ENCODE measurements around the gene TPCN1.

Gene TPCN1

DNA sequence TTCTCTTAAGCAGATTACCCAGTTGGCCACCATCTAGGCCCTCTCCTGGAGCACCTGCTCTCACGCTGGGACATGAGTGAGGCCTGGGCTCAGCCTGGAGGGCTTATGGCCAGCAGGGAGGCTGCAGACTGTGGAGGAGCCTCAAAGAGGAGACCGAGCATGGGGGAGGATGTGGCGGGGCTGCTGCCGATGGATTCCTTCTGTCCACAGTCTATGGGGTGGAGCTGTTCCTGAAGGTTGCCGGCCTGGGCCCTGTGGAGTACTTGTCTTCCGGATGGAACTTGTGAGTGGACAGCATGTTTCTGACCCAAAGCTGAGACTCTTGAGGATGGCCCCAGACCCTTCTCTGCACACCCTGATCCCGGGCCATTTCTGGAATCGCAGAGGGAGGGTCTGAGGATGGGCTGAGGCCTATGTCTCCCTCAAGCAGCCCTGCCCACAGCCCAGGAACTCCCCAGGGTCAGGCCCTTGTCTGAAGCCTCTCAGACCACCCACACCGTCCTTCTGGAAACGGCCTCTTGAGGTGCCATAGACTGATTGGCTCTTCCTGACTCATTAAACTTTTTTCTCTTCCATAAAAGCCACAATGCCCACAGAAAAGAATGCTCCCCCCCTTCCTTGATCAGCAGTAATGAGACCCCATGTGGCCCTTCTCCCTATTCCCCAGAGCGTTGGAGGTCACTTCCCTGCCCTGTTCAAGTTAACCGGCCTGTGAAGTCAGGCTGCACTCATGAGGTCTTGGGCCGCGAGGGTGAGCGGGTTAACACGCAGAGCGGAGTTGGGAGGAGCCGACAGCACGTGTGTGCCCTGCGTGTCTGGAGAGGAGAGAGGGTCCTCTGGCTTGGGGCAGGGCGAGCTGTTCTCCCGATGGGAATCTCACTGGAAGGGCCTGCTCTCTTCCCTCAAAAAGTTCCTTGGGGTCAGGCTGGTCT lies 64.7 kb downstream of the TPCN1 start:
- DNase-seq (ENCODE audit: low read depth, low spot score), result no peak

DNA sequence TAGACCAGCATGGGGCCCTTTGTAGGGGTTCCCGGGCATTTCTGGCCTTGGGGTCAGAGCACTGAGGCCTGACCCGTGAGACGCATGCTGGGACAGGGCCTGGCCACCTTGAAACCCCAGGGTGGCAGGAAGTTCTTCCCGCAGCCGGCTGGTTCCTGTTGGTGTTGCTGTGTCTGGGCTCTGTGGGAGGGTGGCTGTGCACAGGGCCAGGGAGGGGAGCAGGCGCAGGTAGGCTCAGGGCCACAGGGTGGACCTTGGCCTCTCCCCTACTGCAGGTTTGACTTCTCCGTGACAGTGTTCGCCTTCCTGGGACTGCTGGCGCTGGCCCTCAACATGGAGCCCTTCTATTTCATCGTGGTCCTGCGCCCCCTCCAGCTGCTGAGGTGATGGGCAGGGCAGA lies 65.4 kb downstream of the TPCN1 start:
- no peak for DNase-seq (ENCODE audit: low read depth, low spot score)

DNA sequence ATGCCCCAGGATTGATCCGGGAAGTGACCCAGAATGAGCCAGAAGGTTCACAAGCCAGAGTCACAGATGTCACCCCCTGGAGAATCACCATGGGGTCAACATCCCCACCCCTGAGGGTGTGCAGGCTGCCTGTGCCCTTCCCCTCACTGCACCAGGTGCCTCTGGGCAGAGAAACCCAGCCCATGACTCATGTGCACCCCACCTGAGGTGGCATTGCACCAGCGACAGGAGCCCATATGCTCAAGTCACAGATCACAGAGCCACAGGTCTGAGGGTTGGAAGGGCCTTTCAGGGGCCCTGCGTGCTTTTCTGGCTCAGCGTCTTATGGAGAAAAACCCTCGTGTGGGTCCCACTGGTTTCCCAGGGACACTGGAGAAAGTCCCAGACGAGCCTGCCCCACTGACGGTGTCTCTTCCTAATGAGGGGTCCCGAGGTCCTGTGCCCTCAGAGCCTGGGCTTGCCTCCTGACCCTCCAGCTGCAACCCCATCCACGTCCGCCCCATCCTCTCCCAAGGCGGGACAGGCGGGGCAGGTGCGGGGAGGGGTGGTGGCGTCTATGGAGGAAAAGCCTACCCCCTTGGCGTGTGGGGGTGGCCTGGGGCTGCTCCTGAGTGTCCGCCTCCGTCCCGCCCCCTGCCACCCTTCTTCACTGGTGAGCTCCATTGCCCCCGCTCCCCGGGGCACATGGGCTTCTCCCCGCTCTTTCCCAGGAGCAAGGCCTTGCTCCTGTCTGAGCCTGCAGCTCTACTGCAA lies 66.1 kb downstream of the TPCN1 start:
- DNase-seq (ENCODE audit: low read depth, low spot score), result no peak

DNA sequence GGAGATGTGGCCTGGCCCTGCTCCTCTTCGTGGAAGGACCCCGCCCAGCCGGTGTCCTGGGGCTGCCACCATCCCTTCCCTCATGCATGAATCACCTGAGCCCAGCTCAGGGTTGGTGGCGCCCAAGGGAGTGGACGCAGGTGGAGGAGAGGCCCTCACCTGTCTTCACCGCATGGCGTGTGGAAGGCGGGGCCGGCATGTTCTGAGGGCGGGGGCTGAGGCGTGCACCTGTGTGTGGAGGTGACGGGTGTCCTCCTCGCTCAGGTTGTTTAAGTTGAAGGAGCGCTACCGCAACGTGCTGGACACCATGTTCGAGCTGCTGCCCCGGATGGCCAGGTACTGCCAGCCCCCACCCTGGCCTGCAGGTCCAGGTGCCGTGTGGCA lies 66.6 kb downstream of the TPCN1 start:
- DNase-seq (ENCODE audit: low read depth, low spot score), result no peak

DNA sequence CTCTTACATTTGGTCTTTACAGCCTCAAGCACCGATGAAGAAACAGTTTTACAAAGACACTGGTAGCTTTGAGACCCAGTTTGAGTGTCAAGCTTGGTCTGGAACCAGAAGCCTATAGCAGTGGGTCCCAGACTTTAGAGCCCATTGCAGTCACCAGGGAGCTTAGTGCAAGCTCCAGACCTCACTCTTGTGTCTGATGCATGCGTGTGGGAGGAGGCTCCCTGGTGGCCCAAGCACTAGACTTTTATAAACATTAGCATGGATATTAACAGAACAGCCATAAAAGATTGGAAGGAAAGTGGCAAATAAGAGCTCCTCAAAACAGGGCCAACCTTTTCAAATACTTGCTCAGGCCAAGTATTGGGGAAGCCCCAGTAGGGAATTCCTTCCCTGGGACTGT lies 68.1 kb downstream of the TPCN1 start:
- no peak for DNase-seq (ENCODE audit: low read depth, low spot score)

DNA sequence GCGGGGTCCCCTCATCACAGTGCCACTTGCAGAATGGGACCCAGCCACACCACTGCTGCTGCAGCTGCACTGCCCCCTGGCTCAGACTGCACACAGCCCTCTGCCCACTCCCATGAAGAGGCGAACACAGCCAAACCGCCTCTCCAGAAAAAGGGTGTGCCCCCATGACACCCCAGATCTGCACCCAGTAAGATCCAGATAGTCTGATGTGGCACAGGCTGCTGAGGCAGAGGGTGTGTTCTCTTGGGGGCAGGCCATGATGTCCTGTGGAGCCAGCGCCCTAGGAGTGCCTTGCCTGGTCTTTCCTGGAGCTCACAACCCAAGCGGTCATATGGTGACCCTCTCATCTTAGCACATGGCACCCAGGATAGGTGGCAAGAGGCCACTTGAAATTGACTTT lies 69.2 kb downstream of the TPCN1 start:
- DNase-seq (ENCODE audit: low read depth, low spot score), result no peak

DNA sequence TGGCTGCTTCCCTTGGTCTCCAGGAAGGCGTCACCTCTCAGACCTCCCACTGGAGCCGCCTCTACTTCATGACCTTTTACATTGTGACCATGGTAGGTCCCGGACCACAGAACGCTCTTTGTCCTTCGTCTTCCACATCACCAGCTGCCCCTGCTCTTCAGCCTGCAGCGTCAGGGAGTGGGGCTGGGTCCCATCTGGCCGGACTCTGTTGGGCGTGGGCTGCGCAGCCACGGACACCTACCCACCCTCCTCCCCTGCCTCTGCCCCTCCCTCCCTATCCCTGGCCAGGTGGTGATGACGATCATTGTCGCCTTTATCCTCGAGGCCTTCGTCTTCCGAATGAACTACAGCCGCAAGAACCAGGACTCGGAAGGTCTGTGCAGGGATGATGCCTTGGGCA lies 70.3 kb downstream of the TPCN1 start:
- DNase-seq (ENCODE audit: low read depth, low spot score), result no peak

DNA sequence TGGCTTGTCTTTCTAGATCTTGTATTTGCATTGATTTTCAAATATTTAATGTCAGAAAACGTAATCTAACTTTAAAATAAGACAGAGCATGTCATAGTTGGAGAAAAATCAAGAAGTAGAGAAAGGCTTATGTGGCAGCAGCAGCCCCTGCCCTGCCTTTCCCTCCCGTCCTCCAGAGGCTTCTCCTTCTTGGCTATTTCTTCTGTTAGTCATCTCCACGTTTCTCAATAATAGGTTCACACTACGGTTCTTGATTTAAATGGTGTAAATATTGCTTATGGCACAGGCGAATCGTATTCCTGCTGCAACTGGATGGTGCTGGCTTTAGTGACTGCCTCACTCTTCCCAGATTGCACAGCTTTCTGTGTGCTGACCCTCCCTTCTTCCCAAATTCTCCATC lies 70.8 kb downstream of the TPCN1 start:
- no peak for DNase-seq (ENCODE audit: low read depth, low spot score)

DNA sequence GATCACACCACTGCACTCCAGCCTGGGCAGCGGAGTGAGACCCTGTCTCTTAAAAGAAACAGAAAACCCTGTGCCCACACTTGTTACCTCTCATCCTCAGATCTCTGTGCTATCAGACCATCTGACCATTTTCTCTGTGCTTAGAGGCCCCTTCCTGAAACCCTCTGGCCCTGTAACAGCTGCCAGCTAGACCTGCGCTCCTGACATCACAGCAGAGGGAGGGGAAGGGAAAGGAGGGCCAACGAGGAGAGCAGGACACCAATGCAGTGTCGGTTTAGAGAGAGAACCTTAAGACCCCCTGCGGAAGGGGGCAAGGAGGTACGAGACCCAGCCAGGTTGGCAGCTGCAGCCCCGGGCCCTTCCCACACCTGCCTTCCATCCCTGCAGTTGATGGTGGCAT lies 71.3 kb downstream of the TPCN1 start:
- DNase-seq (ENCODE audit: low read depth, low spot score), result no peak

DNA sequence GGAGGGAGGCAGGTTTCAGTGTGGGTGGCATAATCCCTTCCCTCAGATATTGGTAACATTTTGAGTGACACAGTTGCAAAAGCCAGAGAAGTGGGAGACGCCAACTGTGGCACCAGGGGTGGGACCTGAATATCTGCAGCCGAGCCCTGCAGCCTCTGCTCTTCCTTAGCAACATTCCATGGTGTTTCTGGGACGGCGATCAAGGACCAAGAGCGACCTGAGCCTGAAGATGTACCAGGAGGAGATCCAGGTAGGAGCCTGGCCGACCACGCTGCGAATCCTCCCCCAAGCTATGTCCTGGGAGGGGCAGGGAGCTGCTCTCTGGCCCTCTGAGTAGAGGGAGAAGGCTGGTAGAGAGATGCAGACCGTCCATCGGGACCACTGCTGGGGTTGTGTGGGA lies 71.8 kb downstream of the TPCN1 start:
- DNase-seq (ENCODE audit: low read depth, low spot score), result no peak

DNA sequence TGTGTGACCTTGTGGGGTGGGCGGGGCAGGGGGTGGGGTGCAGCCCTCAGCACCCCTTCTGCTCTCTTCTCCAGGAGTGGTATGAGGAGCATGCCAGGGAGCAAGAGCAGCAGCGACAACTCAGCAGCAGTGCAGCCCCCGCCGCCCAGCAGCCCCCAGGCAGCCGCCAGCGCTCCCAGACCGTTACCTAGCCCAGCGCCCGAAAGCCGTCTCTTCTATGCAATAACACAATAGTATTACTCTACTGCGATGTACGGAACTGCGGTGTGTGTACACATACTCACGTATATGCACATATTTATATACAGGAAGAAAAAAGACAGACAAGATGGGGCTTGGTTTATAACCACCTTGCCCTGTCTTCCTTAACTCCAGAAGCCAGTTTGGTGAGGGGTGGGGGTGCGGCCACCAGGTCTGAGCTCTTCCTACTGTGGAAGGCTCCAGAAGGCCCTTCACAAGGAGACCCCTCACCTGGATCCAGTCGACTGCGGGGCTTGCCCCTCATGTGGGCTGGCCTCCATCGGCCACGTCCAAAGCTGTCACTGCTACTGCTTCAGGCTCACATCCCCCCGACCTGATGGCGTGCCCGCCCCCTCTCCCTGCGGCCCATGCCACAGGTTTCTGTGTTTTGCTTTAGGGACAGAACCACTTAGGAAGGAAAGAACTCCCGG lies 74.8 kb downstream of the TPCN1 start:
- no peak for DNase-seq (ENCODE audit: low read depth, low spot score)

DNA sequence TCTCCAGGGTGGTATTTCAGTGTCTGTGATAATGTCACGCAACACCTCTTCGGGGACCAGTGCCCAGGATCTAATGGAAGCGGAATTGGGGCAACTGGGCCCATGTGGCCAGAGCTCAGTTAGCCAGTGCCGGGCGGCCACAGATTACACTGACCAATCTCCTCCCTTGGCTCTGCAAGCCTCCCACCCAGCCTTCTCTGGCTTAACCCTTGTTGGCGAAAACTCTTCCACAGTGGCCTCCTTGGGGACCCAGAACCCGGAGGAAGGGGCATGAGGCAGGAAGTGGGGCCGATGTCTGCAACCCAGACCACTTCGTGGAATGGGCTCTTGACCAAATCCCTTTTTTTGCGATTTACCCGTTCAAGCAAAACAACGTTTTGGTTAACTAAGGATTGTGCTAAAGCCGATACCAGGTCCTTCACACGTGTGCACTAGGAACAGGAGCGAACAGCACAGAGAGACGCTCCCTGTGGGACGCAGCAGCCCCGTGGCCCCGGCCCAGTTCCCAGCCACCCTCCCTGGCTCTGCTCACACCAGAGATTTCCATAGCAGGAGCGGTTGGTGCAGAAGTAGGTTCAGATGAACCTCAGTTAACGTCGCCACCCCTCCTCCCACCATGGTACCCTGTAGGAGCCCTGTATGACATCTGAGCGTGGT lies 75.4 kb downstream of the TPCN1 start:
- DNase-seq (ENCODE audit: low read depth, low spot score), result no peak

DNA sequence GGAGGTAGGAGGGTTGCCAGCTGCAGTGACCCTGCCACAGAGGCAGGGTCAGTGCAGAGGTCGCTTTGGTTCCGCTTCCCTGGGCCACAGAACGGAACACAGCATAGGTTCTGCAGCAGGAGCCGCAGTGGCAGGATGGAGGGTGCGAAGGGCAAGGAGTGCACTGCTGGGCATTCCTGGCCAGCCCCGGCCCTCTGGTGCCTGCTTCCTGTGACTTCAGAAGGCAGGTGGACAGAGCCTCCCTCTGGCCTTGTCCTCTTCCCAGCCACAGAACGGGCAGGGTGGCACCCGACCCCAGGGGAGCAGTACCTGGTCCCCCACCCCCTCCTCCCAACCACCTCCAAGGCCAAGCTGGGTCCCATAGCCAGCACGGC lies 75.9 kb downstream of the TPCN1 start:
- DNase-seq (ENCODE audit: low read depth, low spot score), result no peak

DNA sequence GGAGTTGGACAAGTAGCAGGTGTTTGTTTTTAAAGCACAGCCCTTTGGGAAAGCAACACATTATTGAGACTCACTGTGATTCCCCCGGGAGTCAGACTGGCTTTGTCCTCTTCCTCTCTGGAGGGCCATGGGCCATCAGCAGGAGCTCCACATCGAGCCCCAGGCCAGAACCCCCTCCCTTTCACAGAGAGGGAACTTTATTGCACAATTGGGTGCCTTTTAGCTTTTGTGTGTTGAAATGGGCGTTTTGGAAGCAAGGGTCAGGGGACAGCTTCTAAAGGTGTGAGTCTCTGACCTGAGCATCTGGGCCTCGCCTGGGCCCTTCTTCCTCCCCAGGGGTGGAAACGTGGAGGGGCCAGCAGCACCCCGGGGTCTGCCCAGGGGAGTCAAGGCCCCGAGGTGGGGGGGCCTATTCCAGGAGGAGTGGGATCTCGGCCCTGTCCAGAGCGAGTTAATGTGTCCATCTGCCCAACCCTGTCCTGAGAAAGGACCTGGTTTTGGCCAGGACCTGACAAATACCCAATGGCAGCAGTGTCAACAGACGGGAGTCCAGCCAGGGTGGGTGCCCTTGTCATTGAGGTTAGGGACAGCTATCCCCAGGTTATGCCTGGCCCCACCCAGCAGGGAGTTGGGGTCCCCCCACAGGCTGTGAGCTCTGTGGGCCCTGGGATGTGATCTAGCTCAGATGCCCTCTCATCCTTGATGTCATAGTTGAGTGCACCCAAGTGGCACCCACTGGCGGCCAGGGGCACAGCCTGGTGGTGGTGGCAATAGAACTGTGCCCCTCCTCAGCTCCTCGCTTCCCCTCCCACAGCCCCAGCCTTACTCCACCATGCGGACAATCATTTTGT lies 76.6 kb downstream of the TPCN1 start:
- no peak for DNase-seq (ENCODE audit: low read depth, low spot score)

DNA sequence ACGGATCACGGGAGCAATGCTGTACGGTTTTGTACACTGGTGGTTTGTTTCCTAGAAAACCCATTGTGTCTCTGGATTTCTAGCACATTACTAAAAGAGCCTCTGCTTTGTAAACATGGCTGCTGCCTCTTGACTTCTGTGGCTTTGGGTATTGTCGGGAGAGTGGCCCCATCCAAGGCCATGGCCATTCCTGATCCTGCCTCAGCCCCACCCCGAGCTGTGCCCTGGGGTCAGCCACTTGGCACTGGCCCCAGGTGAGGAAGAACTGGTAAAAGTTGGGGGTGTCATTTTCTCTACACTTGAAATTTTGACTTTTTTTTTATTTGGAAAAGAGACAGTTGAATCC lies 77.2 kb downstream of the TPCN1 start:
- DNase-seq (ENCODE audit: low read depth, low spot score), result no peak

DNA sequence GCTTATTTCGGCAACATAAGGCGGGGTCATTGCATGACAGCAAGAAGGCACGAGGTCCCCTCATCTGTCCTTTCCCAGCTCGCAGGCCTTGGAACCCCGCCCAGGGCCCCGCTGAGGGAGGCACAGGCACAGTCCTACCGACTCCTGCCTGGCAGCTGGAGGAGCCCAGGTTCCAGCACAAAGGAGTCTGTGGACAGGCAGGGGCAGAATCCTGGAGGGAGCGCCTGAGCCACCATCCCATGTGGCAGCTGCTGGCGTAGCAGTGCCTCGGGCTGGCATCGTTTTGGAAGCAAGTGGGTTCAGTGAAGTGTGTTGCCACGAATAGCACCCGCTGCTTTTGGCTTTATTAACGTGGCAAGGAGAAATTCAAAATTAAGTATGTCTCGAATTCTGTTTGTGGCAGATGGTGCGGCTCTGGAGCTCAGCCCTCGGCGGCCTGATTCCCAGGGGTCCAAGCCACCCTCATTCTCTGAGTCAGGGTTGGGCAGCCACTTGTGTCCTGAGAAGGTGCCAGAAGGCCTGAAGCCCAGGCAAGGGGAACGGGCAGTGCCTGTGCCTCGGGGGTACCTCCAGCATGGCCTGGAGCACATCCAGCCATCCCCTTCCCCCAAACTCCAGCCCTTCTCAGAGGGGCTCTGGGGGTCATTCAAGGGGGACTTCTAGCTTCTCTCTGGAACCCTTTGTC lies 77.7 kb downstream of the TPCN1 start:
- no peak for DNase-seq (ENCODE audit: low read depth, low spot score)

DNA sequence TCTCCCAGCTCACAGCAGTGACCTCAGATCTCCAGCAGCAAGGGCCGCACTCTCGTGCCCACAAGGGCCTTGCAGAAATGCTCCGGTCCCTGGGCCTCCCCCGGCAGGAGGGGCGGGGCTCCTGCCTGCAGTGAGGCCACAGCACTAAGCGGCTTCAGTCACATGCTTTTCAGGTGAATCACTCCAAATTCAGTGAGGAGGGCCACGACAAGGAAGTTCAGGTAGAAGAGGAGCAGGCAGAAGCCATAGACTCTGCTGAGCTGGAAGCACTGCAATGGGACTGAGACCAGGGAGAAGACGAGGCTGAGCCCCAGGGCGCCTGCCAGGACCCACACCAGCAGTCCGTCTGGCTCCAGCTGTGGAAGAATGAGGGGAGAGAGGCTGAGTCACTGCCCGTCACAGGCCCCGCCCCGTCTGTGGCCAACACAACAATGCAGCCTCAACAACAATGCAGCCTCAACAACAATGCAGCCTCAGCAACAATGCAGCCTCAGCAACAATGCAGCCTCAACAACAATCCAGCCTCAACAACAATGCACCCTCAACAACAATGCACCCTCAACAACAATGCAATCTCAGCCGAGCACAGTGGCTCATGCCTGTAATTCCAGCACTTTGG lies 78.5 kb downstream of the TPCN1 start:
- DNase-seq (ENCODE audit: low read depth, low spot score), result peak; percentile 63

DNA sequence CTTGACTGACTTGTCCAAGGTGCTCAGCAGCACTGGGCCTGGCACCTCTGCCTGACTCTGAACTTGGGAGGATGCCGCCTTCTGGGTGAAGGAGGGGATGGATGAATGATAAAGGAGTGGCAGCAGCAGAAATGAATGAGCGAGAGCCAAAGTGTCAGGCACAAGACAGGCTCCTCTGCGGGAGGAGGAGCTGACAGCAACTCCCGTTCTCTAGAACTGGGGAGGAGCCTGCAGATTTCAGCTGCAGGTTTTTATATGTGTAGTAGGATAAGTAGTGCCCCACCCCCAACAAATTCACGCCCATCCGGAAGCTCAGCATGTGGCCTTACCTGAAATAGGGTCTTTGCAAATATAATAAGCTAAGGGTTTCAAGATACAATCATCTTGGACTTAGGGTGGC lies 80.5 kb downstream of the TPCN1 start:
- no peak for DNase-seq (ENCODE audit: low read depth, low spot score)

DNA sequence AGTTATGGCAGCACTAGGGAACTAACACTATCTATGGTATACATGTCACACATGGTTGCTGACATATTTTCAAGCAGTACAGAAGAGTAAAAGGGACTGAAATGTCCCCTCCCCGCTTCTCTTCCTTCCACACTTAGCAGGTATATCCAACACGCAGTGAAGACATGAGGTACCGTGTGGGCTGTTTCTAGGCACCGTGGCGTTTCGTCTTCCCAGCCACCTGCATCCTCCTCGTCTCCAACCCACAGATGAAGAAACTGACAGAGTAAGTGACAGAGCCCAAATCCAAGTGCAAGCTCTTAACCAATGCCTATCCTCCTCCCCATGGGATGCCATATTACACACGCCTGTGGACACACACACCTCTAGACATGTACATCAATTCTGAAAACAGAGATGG lies 81.2 kb downstream of the TPCN1 start:
- no peak for DNase-seq (ENCODE audit: low read depth, low spot score)

Data from iPS DF 19.7 (cell line).